Activated T-helper 2 cell treated with anti-CD3 and anti-CD28 coated beads, Interferon-gamma antibody, Interleukin-2, Interleukin-4, amounts not matched to agents 10 μg/mL and 5 μg/mL and 100 μg/mL, durations not matched to agents 14 hours and 24 hours and 36 hours (primary cell): Measurements from ENCODE around the gene TNF. TPM values are rescaled to one million over a fixed set of nuclear protein-coding genes. Genes with fewer than 3 reads are reported as not detected.
A peak's percentile ranks its signal among the peaks of the same experiment; 100 is the strongest.

Source experiments
- DNase-seq: peaks from one replicate; pipeline ENCODE4 v3.0.0; 2021; ENCODE audit warnings: low spot score
- H3K27ac Mint-ChIP-seq: one replicate; pipeline ENCODE4 v1.8.0; 2021; ENCODE audit warnings: mixed read lengths
- H3K27me3 Mint-ChIP-seq: one replicate; pipeline ENCODE4 v1.8.0; 2021; ENCODE audit warnings: low read depth, mixed read lengths
- H3K36me3 Mint-ChIP-seq: one replicate; pipeline ENCODE4 v1.8.0; 2021; ENCODE audit warnings: low read depth, mixed read lengths
- H3K4me1 Mint-ChIP-seq: one replicate; pipeline ENCODE4 v1.8.0; 2021; ENCODE audit warnings: low read depth, mixed read lengths
- H3K4me3 Mint-ChIP-seq: one replicate; pipeline ENCODE4 v1.8.0; 2021; ENCODE audit warnings: low read depth, mild to moderate bottlenecking, moderate library complexity, mixed read lengths
- H3K9me3 Mint-ChIP-seq: one replicate; pipeline ENCODE4 v1.8.0; 2021; ENCODE audit warnings: mixed read lengths
- intact Hi-C: fragments of 100-400 bp; cut with micrococcal nuclease; formaldehyde crosslinking; loops from one replicate; pipeline ENCODE4 v1.15.1; 2023
- total RNA-seq: library from RNA; stranded (reverse); gene quantifications from 2 replicates; pipeline ENCODE4 v1.2.3, GENCODE V29; 2022

Gene TNF
- total RNA-seq, 1 donor from 2014 or later: 96.8 TPM

GRCh38 chr6:31568537-31568961, 6.8 kb upstream of the TNF start:
- Mint-ChIP-seq H3K27me3 (peaks cover 18% of the 10 kb centered on the region), H3K4me3 (peak overlapping the region; percentile 64), H3K27ac (peak overlapping the region; percentile 86), H3K9me3 (no peaks in the 10 kb centered on the region), H3K36me3 (peaks cover 24% of the 10 kb centered on the region), H3K4me1 (peaks cover 65% of the 10 kb centered on the region)
- intact Hi-C loops: loop anchor here (1.0 kb wide), 3 partner anchors 8 to 21 kb away; partner anchors contain the start of gene NFKBIL1
- peak; percentile 78 for DNase-seq

- no peak overlapping the region for H3K27ac Mint-ChIP-seq
- intact Hi-C loops: loop anchor here (10.0 kb wide), 1 partner anchor 255 kb away; the partner anchor contains the start of gene HSPA1B
- no peaks in the 10 kb centered on the region for H3K9me3 Mint-ChIP-seq
These were observed 5.4 kb upstream of the TNF start for GRCh38 chr6:31569861-31570536.

GRCh38 chr6:31572041-31572911, 3.1 kb upstream of the TNF start, which contains the start of gene LTA:
TSS of gene LTA (plus strand) at chr6:31572289. CDS start at chr6:31572743, 454 bp downstream.
- H3K36me3 Mint-ChIP-seq: peaks cover 35% of the 10 kb centered on the region
- H3K27me3 Mint-ChIP-seq: peaks cover 6% of the 10 kb centered on the region
- peaks cover 83% of the 10 kb centered on the region for H3K4me1 Mint-ChIP-seq
- DNase-seq: peak; percentile 60
- H3K4me3 Mint-ChIP-seq: peak within 1 kb of the TSS; percentile 92
- intact Hi-C loops: loop anchor here (2.0 to 10.0 kb wide), 2 partner anchors 81 to 253 kb away; partner anchors contain the start of genes BAG6 and HSPA1B
- H3K27ac Mint-ChIP-seq: peak within 1 kb of the TSS; percentile 95
- H3K9me3 Mint-ChIP-seq: no peaks in the 10 kb centered on the region

More at GRCh38 chr6:31569861-31570536, 5.4 kb upstream of the TNF start:
- peaks cover 19% of the 10 kb centered on the region for H3K36me3 Mint-ChIP-seq
- no peak for DNase-seq
- peaks cover 13% of the 10 kb centered on the region for H3K27me3 Mint-ChIP-seq
- H3K4me3 Mint-ChIP-seq: no peak overlapping the region
- H3K4me1 Mint-ChIP-seq: peaks cover 71% of the 10 kb centered on the region

- peak overlapping the region; percentile 95 for H3K27ac Mint-ChIP-seq
- intact Hi-C loops: loop anchor here (2.0 to 10.0 kb wide), 2 partner anchors 79 to 251 kb away; partner anchors contain the start of genes BAG6 and HSPA1B
- peaks cover 6% of the 10 kb centered on the region for H3K27me3 Mint-ChIP-seq
- peak overlapping the region; percentile 92 for H3K4me3 Mint-ChIP-seq
- DNase-seq: no peak
- H3K4me1 Mint-ChIP-seq: peaks cover 76% of the 10 kb centered on the region
- H3K36me3 Mint-ChIP-seq: peaks cover 44% of the 10 kb centered on the region
- H3K9me3 Mint-ChIP-seq: no peaks in the 10 kb centered on the region
These were observed 1.9 kb upstream of the TNF start for GRCh38 chr6:31573239-31574105.

- Mint-ChIP-seq H3K9me3 (no peaks in the 10 kb centered on the region), H3K4me3 (peak overlapping the region; percentile 92), H3K27ac (peak overlapping the region; percentile 95), H3K4me1 (peaks cover 76% of the 10 kb centered on the region), H3K27me3 (peaks cover 4% of the 10 kb centered on the region), H3K36me3 (peaks cover 50% of the 10 kb centered on the region)
- DNase-seq: no peak
- intact Hi-C loops: loop anchor here (10.0 kb wide), 1 partner anchor 250 kb away; the partner anchor contains the start of gene HSPA1B
These were observed 981 bp upstream of the TNF start for GRCh38 chr6:31574106-31575061.

- Mint-ChIP-seq H3K9me3 (no peaks in the 10 kb centered on the region), H3K27me3 (peaks cover 4% of the 10 kb centered on the region), H3K4me3 (peak overlapping the region; percentile 92), H3K36me3 (peaks cover 61% of the 10 kb centered on the region), H3K4me1 (peaks cover 77% of the 10 kb centered on the region), H3K27ac (peak overlapping the region; percentile 95)
- intact Hi-C loops: loop anchor here (1.0 to 10.0 kb wide), 2 partner anchors 8 to 249 kb away; partner anchors contain the start of gene HSPA1B
- no peak for DNase-seq
These were observed 754 bp downstream of the TNF start for GRCh38 chr6:31575952-31576685.

GRCh38 chr6:31576897-31577578, 1.7 kb downstream of the TNF start:
- H3K27ac Mint-ChIP-seq: peak overlapping the region; percentile 95
- H3K36me3 Mint-ChIP-seq: peaks cover 64% of the 10 kb centered on the region
- DNase-seq: peak; percentile 54
- H3K4me3 Mint-ChIP-seq: peak overlapping the region; percentile 92
- peaks cover 75% of the 10 kb centered on the region for H3K4me1 Mint-ChIP-seq
- H3K9me3 Mint-ChIP-seq: no peaks in the 10 kb centered on the region
- intact Hi-C loops: loop anchor here (1.0 to 10.0 kb wide), 2 partner anchors 9 to 248 kb away; partner anchors contain the start of gene HSPA1B
- peaks cover 4% of the 10 kb centered on the region for H3K27me3 Mint-ChIP-seq

- Mint-ChIP-seq H3K36me3 (peaks cover 61% of the 10 kb centered on the region), H3K9me3 (no peaks in the 10 kb centered on the region), H3K27ac (no peak overlapping the region), H3K27me3 (peaks cover 4% of the 10 kb centered on the region), H3K4me1 (peaks cover 77% of the 10 kb centered on the region), H3K4me3 (peak overlapping the region; percentile 92)
- intact Hi-C loops: loop anchor here (10.0 kb wide), 1 partner anchor 247 kb away; the partner anchor contains the start of gene HSPA1B
- no peak for DNase-seq
These were observed 2.2 kb downstream of the TNF start for GRCh38 chr6:31577579-31577966.

GRCh38 chr6:31578184-31579118, 3.1 kb downstream of the TNF start:
- Mint-ChIP-seq H3K9me3 (no peaks in the 10 kb centered on the region), H3K27me3 (peaks cover 3% of the 10 kb centered on the region), H3K4me3 (peak overlapping the region; percentile 76), H3K36me3 (peaks cover 53% of the 10 kb centered on the region), H3K4me1 (peaks cover 73% of the 10 kb centered on the region), H3K27ac (peak overlapping the region; percentile 28)
- no peak for DNase-seq
- intact Hi-C loops: loop anchor here (10.0 kb wide), 1 partner anchor 246 kb away; the partner anchor contains the start of gene HSPA1B
